Amniotic stem cell (primary cell): ENCODE results near the gene EPAS1.

ENCODE experiments used
- DNase-seq: peaks from one replicate; lab custom pipeline; 2025; lab: John Stamatoyannopoulos, UW

Gene EPAS1

GRCh38 chr2:46302005-46302695 lies 4.9 kb downstream of the EPAS1 start:
- no peak for DNase-seq

- DNase-seq, result no peak
Observed at GRCh38 chr2:46303233-46303632, 6.0 kb downstream of the EPAS1 start.

- no peak for DNase-seq
Observed at GRCh38 chr2:46303822-46304221, 6.6 kb downstream of the EPAS1 start.

GRCh38 chr2:46304635-46305034 lies 7.4 kb downstream of the EPAS1 start:
- no peak for DNase-seq

GRCh38 chr2:46305187-46305586 lies 8.0 kb downstream of the EPAS1 start:
- no peak for DNase-seq

GRCh38 chr2:46305767-46306166 lies 8.6 kb downstream of the EPAS1 start:
- no peak for DNase-seq

- no peak for DNase-seq
Observed at GRCh38 chr2:46306330-46306751, 9.1 kb downstream of the EPAS1 start.

GRCh38 chr2:46306988-46307655 lies 9.9 kb downstream of the EPAS1 start:
- DNase-seq, result no peak

- no peak for DNase-seq
Observed at GRCh38 chr2:46308081-46308480, 10.9 kb downstream of the EPAS1 start.

- DNase-seq, result no peak
Observed at GRCh38 chr2:46308629-46309028, 11.4 kb downstream of the EPAS1 start.

GRCh38 chr2:46309052-46309953 lies 12.1 kb downstream of the EPAS1 start:
- DNase-seq, result no peak

- DNase-seq, result no peak
Observed at GRCh38 chr2:46310446-46310845, 13.2 kb downstream of the EPAS1 start.

- DNase-seq, result no peak
Observed at GRCh38 chr2:46311651-46312223, 14.5 kb downstream of the EPAS1 start.

- DNase-seq, result no peak
Observed at GRCh38 chr2:46313063-46313462, 15.9 kb downstream of the EPAS1 start.

- DNase-seq, result no peak
Observed at GRCh38 chr2:46314065-46314835, 17.0 kb downstream of the EPAS1 start.

- DNase-seq, result peak; percentile 81
Observed at GRCh38 chr2:46315103-46315890, 18.1 kb downstream of the EPAS1 start.

GRCh38 chr2:46317094-46317486 lies 19.9 kb downstream of the EPAS1 start:
- DNase-seq, result no peak

GRCh38 chr2:46318579-46319460 lies 21.6 kb downstream of the EPAS1 start:
- DNase-seq, result no peak

- no peak for DNase-seq
Observed at GRCh38 chr2:46319711-46320110, 22.5 kb downstream of the EPAS1 start.

GRCh38 chr2:46320141-46320567 lies 22.9 kb downstream of the EPAS1 start:
- no peak for DNase-seq
